Measurements from ENCODE around the gene SYNDIG1L.

The SYNDIG1L gene

DNA sequence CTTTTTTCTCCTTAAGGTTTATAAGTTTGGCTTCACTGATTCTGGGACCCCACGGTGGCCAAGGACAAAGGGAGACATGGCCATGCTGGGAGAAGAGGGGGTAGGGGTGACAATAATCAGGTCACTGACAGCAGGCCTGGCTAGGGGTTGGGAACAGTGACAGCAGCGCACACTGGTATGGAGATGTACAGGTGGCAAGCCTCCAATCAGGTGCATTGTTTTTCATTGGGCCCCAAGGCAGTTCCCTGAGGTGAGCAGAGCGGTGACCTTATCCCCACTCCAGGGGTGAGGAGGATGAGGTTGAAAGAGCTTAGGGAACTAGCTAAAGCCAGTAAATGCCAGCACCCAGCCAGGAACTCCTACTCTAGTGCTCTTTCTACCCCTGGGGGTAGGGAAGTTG lies 1.4 kb downstream of the SYNDIG1L start:
- in situ Hi-C loops (cut with HindIII; ENCODE audit: low sequenced_read_pairs), result no loop called here
- H3K4me3 ChIP-seq (ENCODE audit: low read depth, low read length), result no peak overlapping the region
- no peak for DNase-seq (ENCODE audit: low read depth)
- TF ChIP-seq, protein P1, sequence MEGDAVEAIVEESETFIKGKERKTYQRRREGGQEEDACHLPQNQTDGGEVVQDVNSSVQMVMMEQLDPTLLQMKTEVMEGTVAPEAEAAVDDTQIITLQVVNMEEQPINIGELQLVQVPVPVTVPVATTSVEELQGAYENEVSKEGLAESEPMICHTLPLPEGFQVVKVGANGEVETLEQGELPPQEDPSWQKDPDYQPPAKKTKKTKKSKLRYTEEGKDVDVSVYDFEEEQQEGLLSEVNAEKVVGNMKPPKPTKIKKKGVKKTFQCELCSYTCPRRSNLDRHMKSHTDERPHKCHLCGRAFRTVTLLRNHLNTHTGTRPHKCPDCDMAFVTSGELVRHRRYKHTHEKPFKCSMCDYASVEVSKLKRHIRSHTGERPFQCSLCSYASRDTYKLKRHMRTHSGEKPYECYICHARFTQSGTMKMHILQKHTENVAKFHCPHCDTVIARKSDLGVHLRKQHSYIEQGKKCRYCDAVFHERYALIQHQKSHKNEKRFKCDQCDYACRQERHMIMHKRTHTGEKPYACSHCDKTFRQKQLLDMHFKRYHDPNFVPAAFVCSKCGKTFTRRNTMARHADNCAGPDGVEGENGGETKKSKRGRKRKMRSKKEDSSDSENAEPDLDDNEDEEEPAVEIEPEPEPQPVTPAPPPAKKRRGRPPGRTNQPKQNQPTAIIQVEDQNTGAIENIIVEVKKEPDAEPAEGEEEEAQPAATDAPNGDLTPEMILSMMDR (IDR thresholded peaks at IDR 0.05; ENCODE audit: low read depth, low read length, missing control alignments), result no peak

DNA sequence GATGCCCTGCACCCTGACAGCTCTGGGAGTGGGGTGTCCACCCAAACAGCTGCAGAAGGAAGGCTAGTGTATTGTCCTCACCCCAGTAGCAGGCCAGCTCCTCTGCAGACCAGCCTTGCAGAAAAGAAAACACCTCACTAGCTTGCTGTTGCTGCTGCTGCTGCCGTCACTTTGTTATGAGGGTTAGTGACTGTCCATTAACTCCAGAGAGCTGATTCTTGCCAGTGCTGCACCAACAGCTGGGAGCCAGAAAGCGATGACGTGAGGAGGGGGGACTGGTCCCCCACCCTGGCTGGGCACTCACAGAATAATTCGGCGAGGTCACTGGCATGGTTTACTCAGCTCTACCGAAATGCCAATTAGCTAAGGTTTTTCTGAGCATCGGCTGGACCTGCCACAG lies 2.8 kb downstream of the SYNDIG1L start:
- H3K4me3 ChIP-seq (ENCODE audit: low read depth, low read length), result no peak overlapping the region
- TF ChIP-seq, protein P1 (IDR thresholded peaks at IDR 0.05; ENCODE audit: low read depth, low read length, missing control alignments), result no peak
- no peak for DNase-seq (ENCODE audit: low read depth)
- in situ Hi-C loops (cut with HindIII; ENCODE audit: low sequenced_read_pairs), result no loop called here

DNA sequence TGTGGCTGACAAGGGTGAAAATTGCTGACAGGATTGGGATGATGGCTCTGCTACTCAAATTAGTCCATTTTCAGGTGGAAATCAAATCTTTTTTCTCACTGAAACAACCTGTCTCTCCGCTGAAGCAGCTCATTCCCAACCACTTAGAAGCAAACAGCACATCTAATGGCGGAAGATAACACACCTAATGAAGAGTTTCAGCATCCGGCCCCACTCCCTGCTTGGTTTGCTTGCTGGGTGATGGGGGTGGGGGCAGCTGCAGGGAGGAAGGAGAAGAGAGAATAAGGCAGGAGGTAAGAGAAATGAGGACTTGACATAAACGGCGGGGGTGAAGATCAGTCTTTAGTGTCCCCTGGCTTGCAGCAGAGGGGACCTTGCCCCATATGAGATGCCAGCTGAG lies 4.0 kb downstream of the SYNDIG1L start:
- TF ChIP-seq, protein P1 (IDR thresholded peaks at IDR 0.05; ENCODE audit: low read depth, low read length, missing control alignments), result no peak
- DNase-seq (ENCODE audit: low read depth), result no peak
- H3K4me3 ChIP-seq (ENCODE audit: low read depth, low read length), result no peak overlapping the region
- in situ Hi-C loops (cut with HindIII; ENCODE audit: low sequenced_read_pairs), result no loop called here

DNA sequence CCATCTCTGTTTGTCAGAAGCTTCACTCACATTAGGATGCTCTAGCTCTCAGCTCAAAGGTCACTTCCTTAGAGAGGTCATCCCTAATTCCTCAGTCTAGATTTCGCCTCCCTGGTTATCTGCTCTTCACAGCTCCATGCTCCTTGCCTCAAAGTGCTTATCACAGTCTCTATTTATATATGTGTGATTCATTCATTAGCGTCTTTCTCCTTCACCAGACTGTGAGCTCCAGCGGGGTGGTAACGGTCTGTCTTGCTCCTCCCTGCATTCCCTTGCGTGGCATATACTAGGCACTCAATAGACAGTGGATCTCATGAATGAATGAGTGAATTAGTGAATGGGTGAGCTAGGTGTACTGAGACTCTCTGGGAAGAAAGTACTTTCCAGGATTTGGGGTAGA lies 6.9 kb downstream of the SYNDIG1L start:
- TF ChIP-seq, protein P1 (IDR thresholded peaks at IDR 0.05; ENCODE audit: low read depth, low read length, missing control alignments), result no peak
- in situ Hi-C loops (cut with HindIII; ENCODE audit: low sequenced_read_pairs), result loop anchor here (5.0 kb wide), 1 partner anchor 73 kb away; the partner anchor contains the start of genes ISCA2 and NPC2
- no peak for DNase-seq (ENCODE audit: low read depth)
- H3K4me3 ChIP-seq (ENCODE audit: low read depth, low read length), result no peak overlapping the region

DNA sequence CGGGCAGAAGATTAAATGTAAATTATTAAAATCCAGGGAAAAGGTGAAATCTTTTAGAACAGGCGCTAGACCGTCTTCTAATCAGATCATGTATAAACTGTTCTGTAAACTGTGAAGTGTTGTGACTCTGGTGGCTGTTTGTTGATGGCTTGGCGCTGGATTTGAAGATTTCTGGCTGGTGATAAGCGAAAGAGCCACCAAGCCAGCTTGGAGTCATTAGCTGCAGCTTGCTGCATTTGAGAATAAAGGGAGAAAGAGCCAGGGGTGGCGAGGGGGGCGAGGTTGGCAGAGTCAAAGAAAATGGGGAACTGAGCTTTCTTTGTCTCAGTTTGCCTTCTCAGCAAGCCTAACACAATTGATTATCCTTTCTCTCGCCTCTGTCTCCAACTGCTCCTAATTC lies 8.0 kb downstream of the SYNDIG1L start:
- TF ChIP-seq, protein P1 (IDR thresholded peaks at IDR 0.05; ENCODE audit: low read depth, low read length, missing control alignments), result no peak
- DNase-seq (ENCODE audit: low read depth), result no peak
- H3K4me3 ChIP-seq (ENCODE audit: low read depth, low read length), result no peak overlapping the region
- in situ Hi-C loops (cut with HindIII; ENCODE audit: low sequenced_read_pairs), result loop anchor here (5.0 kb wide), 1 partner anchor 74 kb away; the partner anchor contains the start of genes ISCA2 and NPC2

DNA sequence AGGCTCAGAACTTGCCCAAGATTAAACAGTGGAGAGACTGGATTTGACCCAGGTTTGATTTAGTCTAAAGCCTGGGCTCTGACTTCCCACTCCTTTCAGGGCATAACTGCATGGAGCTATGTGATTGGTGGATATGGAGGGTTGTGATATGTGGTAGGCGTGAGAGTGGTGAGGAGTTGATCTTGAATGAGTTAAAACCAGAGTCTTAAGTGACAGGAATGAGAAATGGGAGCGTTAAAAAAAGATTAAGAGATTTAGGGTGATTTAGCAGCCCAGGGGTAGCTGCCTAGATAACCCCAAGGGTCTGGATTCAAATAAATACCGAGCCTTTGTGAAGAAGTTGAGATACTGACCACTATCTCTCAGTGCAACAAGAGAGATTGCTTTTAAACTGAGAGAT lies 8.4 kb downstream of the SYNDIG1L start:
- in situ Hi-C loops (cut with HindIII; ENCODE audit: low sequenced_read_pairs), result loop anchor here (5.0 kb wide), 1 partner anchor 75 kb away; the partner anchor contains the start of genes ISCA2 and NPC2
- H3K4me3 ChIP-seq (ENCODE audit: low read depth, low read length), result no peak overlapping the region
- DNase-seq (ENCODE audit: low read depth), result no peak
- TF ChIP-seq, protein P1 (IDR thresholded peaks at IDR 0.05; ENCODE audit: low read depth, low read length, missing control alignments), result no peak
